ENCODE results near the gene OR2Z1.

OR2Z1 gene

GRCh38 chr19:8721334-8721733 lies at the start of gene OR2Z1:
OR2Z1 (plus strand) TSS chr19:8721634; CDS start chr19:8731029, 9,395 bp downstream.
- Histone ChIP-seq H3K36me3 (ENCODE audit: insufficient read depth, low read length) (no peaks in the 10 kb centered on the region), H3K9ac (ENCODE audit: low read depth, low read length) (no peak within 1 kb of the TSS), H3K9me3 (ENCODE audit: control insufficient read depth, insufficient read depth, low read length) (no peaks in the 10 kb centered on the region), H3K4me1 (ENCODE audit: insufficient read depth, low read length) (no peaks in the 10 kb centered on the region)

GRCh38 chr19:8673276-8673891 lies 48.0 kb upstream of the OR2Z1 start:
- Histone ChIP-seq H3K9ac (ENCODE audit: low read depth, low read length) (no peak overlapping the region), H3K36me3 (ENCODE audit: insufficient read depth, low read length) (no peaks in the 10 kb centered on the region), H3K4me1 (ENCODE audit: insufficient read depth, low read length) (no peaks in the 10 kb centered on the region), H3K9me3 (ENCODE audit: control insufficient read depth, insufficient read depth, low read length) (no peaks in the 10 kb centered on the region)

GRCh38 chr19:8675066-8675465 lies 46.4 kb upstream of the OR2Z1 start:
- no peak overlapping the region for H3K9ac ChIP-seq (ENCODE audit: low read depth, low read length)
- H3K9me3 ChIP-seq (ENCODE audit: control insufficient read depth, insufficient read depth, low read length) = no peaks in the 10 kb centered on the region
- H3K4me1 ChIP-seq (ENCODE audit: insufficient read depth, low read length) = no peaks in the 10 kb centered on the region
- no peaks in the 10 kb centered on the region for H3K36me3 ChIP-seq (ENCODE audit: insufficient read depth, low read length)

- H3K9ac ChIP-seq (ENCODE audit: low read depth, low read length) = no peak overlapping the region
- no peaks in the 10 kb centered on the region for H3K36me3 ChIP-seq (ENCODE audit: insufficient read depth, low read length)
- no peaks in the 10 kb centered on the region for H3K4me1 ChIP-seq (ENCODE audit: insufficient read depth, low read length)
- no peaks in the 10 kb centered on the region for H3K9me3 ChIP-seq (ENCODE audit: control insufficient read depth, insufficient read depth, low read length)
Measured at GRCh38 chr19:8678244-8678807, 43.1 kb upstream of the OR2Z1 start.

GRCh38 chr19:8680676-8681344 lies 40.6 kb upstream of the OR2Z1 start:
- Histone ChIP-seq H3K9me3 (ENCODE audit: control insufficient read depth, insufficient read depth, low read length) (no peaks in the 10 kb centered on the region), H3K9ac (ENCODE audit: low read depth, low read length) (no peak overlapping the region), H3K4me1 (ENCODE audit: insufficient read depth, low read length) (no peaks in the 10 kb centered on the region), H3K36me3 (ENCODE audit: insufficient read depth, low read length) (no peaks in the 10 kb centered on the region)

GRCh38 chr19:8681345-8682029 lies 39.9 kb upstream of the OR2Z1 start:
- Histone ChIP-seq H3K9ac (ENCODE audit: low read depth, low read length) (no peak overlapping the region), H3K36me3 (ENCODE audit: insufficient read depth, low read length) (no peaks in the 10 kb centered on the region), H3K9me3 (ENCODE audit: control insufficient read depth, insufficient read depth, low read length) (no peaks in the 10 kb centered on the region), H3K4me1 (ENCODE audit: insufficient read depth, low read length) (no peaks in the 10 kb centered on the region)

GRCh38 chr19:8682472-8682871 lies 39.0 kb upstream of the OR2Z1 start:
- Histone ChIP-seq H3K36me3 (ENCODE audit: insufficient read depth, low read length) (no peaks in the 10 kb centered on the region), H3K4me1 (ENCODE audit: insufficient read depth, low read length) (no peaks in the 10 kb centered on the region), H3K9ac (ENCODE audit: low read depth, low read length) (no peak overlapping the region), H3K9me3 (ENCODE audit: control insufficient read depth, insufficient read depth, low read length) (no peaks in the 10 kb centered on the region)

- no peaks in the 10 kb centered on the region for H3K4me1 ChIP-seq (ENCODE audit: insufficient read depth, low read length)
- H3K9me3 ChIP-seq (ENCODE audit: control insufficient read depth, insufficient read depth, low read length) = no peaks in the 10 kb centered on the region
- H3K36me3 ChIP-seq (ENCODE audit: insufficient read depth, low read length) = no peaks in the 10 kb centered on the region
- H3K9ac ChIP-seq (ENCODE audit: low read depth, low read length) = no peak overlapping the region
Measured at GRCh38 chr19:8682931-8683330, 38.5 kb upstream of the OR2Z1 start.

- H3K9ac ChIP-seq (ENCODE audit: low read depth, low read length) = no peak overlapping the region
- no peaks in the 10 kb centered on the region for H3K36me3 ChIP-seq (ENCODE audit: insufficient read depth, low read length)
- no peaks in the 10 kb centered on the region for H3K4me1 ChIP-seq (ENCODE audit: insufficient read depth, low read length)
- H3K9me3 ChIP-seq (ENCODE audit: control insufficient read depth, insufficient read depth, low read length) = no peaks in the 10 kb centered on the region
Measured at GRCh38 chr19:8684001-8684902, 37.2 kb upstream of the OR2Z1 start.

- H3K4me1 ChIP-seq (ENCODE audit: insufficient read depth, low read length) = no peaks in the 10 kb centered on the region
- H3K36me3 ChIP-seq (ENCODE audit: insufficient read depth, low read length) = no peaks in the 10 kb centered on the region
- H3K9ac ChIP-seq (ENCODE audit: low read depth, low read length) = no peak overlapping the region
- H3K9me3 ChIP-seq (ENCODE audit: control insufficient read depth, insufficient read depth, low read length) = no peaks in the 10 kb centered on the region
Measured at GRCh38 chr19:8686549-8686948, 34.9 kb upstream of the OR2Z1 start.

GRCh38 chr19:8688930-8689329 lies 32.5 kb upstream of the OR2Z1 start:
- H3K9me3 ChIP-seq (ENCODE audit: control insufficient read depth, insufficient read depth, low read length) = no peaks in the 10 kb centered on the region
- H3K9ac ChIP-seq (ENCODE audit: low read depth, low read length) = no peak overlapping the region
- H3K4me1 ChIP-seq (ENCODE audit: insufficient read depth, low read length) = no peaks in the 10 kb centered on the region
- no peaks in the 10 kb centered on the region for H3K36me3 ChIP-seq (ENCODE audit: insufficient read depth, low read length)

GRCh38 chr19:8690753-8691539 lies 30.5 kb upstream of the OR2Z1 start:
- Histone ChIP-seq H3K9ac (ENCODE audit: low read depth, low read length) (no peak overlapping the region), H3K9me3 (ENCODE audit: control insufficient read depth, insufficient read depth, low read length) (no peaks in the 10 kb centered on the region), H3K4me1 (ENCODE audit: insufficient read depth, low read length) (no peaks in the 10 kb centered on the region), H3K36me3 (ENCODE audit: insufficient read depth, low read length) (no peaks in the 10 kb centered on the region)

GRCh38 chr19:8695501-8695900 lies 25.9 kb upstream of the OR2Z1 start:
- Histone ChIP-seq H3K9me3 (ENCODE audit: control insufficient read depth, insufficient read depth, low read length) (no peaks in the 10 kb centered on the region), H3K36me3 (ENCODE audit: insufficient read depth, low read length) (no peaks in the 10 kb centered on the region), H3K4me1 (ENCODE audit: insufficient read depth, low read length) (no peaks in the 10 kb centered on the region), H3K9ac (ENCODE audit: low read depth, low read length) (no peak overlapping the region)

All from ES-I3 (cell line).